K562 (cell line): ENCODE results near the gene B3GALT4. TPM values are rescaled to one million over a fixed set of nuclear protein-coding genes. Genes with fewer than 3 reads are reported as not detected.

Experiments
- AFF4 ChIP-seq: sonication (generic); formaldehyde crosslinking; IDR thresholded peaks from 2 replicates; pipeline ENCODE4 v1.8.0; 2023; ENCODE audit warnings: mild to moderate bottlenecking, missing genetic modification reagents
- DIDO1 ChIP-seq: fragments of 450-650 bp; IDR thresholded peaks from 2 replicates; pipeline ENCODE4 v1.6.1; 2016; ENCODE audit warnings: low read depth, missing biosample characterization, missing genetic modification characterization
- HMG20A ChIP-seq: fragments of 450-650 bp; formaldehyde crosslinking; conservative IDR thresholded peaks from 2 replicates; pipeline ENCODE4 v1.4.0; 2020; ENCODE audit warnings: mild to moderate bottlenecking, mixed read lengths
- NONO ChIP-seq, 2 experiments: fragments of 200-400 bp in 1 of 2; fragments of 450-650 bp in 1 of 2; formaldehyde crosslinking in 1 of 2; IDR thresholded peaks; 2 replicates each; pipeline ENCODE4 v1.6.1; 2017; ENCODE audit warnings: low read depth in 2 of 2, mild to moderate bottlenecking in 2 of 2, moderate library complexity in 2 of 2, low read length in 1 of 2
- REST ChIP-seq, 2 experiments: fragments of 450-650 bp; formaldehyde crosslinking in 1 of 2; IDR thresholded peaks; 2 replicates each; pipeline versions ENCODE4 v1.4.0 to v1.6.1; 2014 to 2020; ENCODE audit warnings: mild to moderate bottlenecking in 2 of 2, borderline replicate concordance in 1 of 2, low read depth in 1 of 2
- TEAD2 ChIP-seq: fragments of 450-650 bp; IDR thresholded peaks from 2 replicates; pipeline ENCODE4 v1.6.1; 2016; ENCODE audit warnings: missing genetic modification characterization, control low read depth, missing compliant biosample characterization
- THRB ChIP-seq: fragments of 450-650 bp; formaldehyde crosslinking; conservative IDR thresholded peaks from 2 replicates; pipeline ENCODE4 v1.4.0; 2022; ENCODE audit warnings: mild to moderate bottlenecking, missing genetic modification characterization
- USF2 ChIP-seq: sonication (generic); formaldehyde crosslinking; IDR thresholded peaks from 2 replicates; pipeline ENCODE4 v1.5.0; 2020; ENCODE audit warnings: missing genetic modification reagents
- ZNF395 ChIP-seq: fragments of 200-800 bp; sonication (Bioruptor generic); IDR thresholded peaks from 2 replicates; pipeline ENCODE4 v1.6.1; 2017; ENCODE audit warnings: missing genetic modification characterization, missing compliant biosample characterization
- ZNF431 ChIP-seq: sonication (generic); formaldehyde crosslinking; IDR thresholded peaks from 2 replicates; pipeline ENCODE4 v1.8.0; 2022; ENCODE audit warnings: mild to moderate bottlenecking, missing genetic modification reagents
- ZNF707 ChIP-seq: fragments of 250-450 bp; sonication (Bioruptor Pico); conservative IDR thresholded peaks from 2 replicates; pipeline ENCODE4 v1.8.0; 2022; ENCODE audit warnings: inconsistent platforms, mild to moderate bottlenecking, moderate library complexity
- polyA plus RNA-seq, 8 experiments: library from polyadenylated mRNA; depleted of rRNA in 4 of 8; stranded (reverse) in 5 of 8; unstranded in 3 of 8; fragments of >200 nt; fragmentation: Nextera tagmentation in 2 of 8; fragmentation: Illumina TruSeq in 1 of 8; extraction: Ambion mirVana in 2 of 8; extraction: Trizol in 1 of 8; gene quantifications; 2 replicates each; pipeline versions ENCODE4 v1.2.1 to v1.2.3, GENCODE V29; 2011 to 2014; ENCODE audit warnings: inconsistent platforms in 1 of 8, missing spikeins in 1 of 8
- total RNA-seq, 7 experiments: library from RNA; depleted of rRNA in 6 of 7; stranded (reverse); fragments of >200 nt in 6 of 7; fragmentation: Illumina TruSeq in 2 of 7; extraction: Trizol in 2 of 7; gene quantifications; 2 replicates each; pipeline versions ENCODE4 v1.2.1 to v1.2.3, GENCODE V29; 2011 to 2021; ENCODE audit warnings: low replicate concordance in 1 of 7

B3GALT4 gene
- total and polyA plus RNA-seq, 9 of the 15 experiments (the other 6 are each of a cell fraction or from before 2014, with no cell fraction given), result 0.11 to 1.3 (median 0.53) TPM; not detected in 1

GRCh38 chr6:33276581-33276863 lies 401 bp upstream of the B3GALT4 start (continued):
- TF ChIP-seq AFF4, result no peak
- TF ChIP-seq ZNF395 (CRISPR knock-in tag), result no peak
- TF ChIP-seq ZNF707, result 0 out of 2 replicates have a peak, but pooled peaks have one; percentile 48
- TF ChIP-seq DIDO1 (tag), result no peak
- no peak for TF ChIP-seq REST (IDR thresholded peaks at IDR 0.05; ENCODE audit: borderline replicate concordance)
- TF ChIP-seq REST (CRISPR knock-in tag; IDR thresholded peaks at IDR 0.05; ENCODE audit: low read depth), result no peak
- no peak for TF ChIP-seq ZNF431 (CRISPR knock-in tag)
- 0 out of 2 replicates have a peak, but pooled peaks have one; percentile 40 for TF ChIP-seq HMG20A (CRISPR knock-in tag)
- TF ChIP-seq NONO (IDR thresholded peaks at IDR 0.05; ENCODE audit: low read depth in 2 of 2, low read length in 1 of 2), result no peak
- TF ChIP-seq USF2 (CRISPR knock-in tag), result no peak
- TF ChIP-seq TEAD2, result no peak
- no peak for TF ChIP-seq THRB (CRISPR knock-in tag)
